Activated CD8-positive, alpha-beta memory T cell treated with anti-CD3 and anti-CD28 coated beads, Interleukin-2, amount 50 U/mL, for 24 hours (primary cell): ENCODE results near the gene DXO.
"Not testable (repeated sequence)": the region's sequence is repeated elsewhere in the genome, so short reads cannot be mapped to it uniquely, and the experiment has no call there.

Source experiments
- DNase-seq: peaks from one replicate; pipeline ENCODE4 v3.0.0-alpha.2; 2020; ENCODE audit errors: extremely low read depth

Gene DXO

GRCh38 chr6:31971993-31972708 is at the start of gene DXO:
TSS of gene DXO (minus strand) at chr6:31972138. CDS start at chr6:31971675, 463 bp downstream.
- DNase-seq = peak; percentile 98

GRCh38 chr6:32014547-32014946 is 42.6 kb upstream of the DXO start, which contains the start of gene C4B:
TSS of gene C4B (plus strand) at chr6:32014795. CDS start at chr6:32014846, 51 bp downstream.
- not testable (repeated sequence) for DNase-seq

GRCh38 chr6:32013738-32014137 is 41.8 kb upstream of the DXO start:
- DNase-seq = not testable (repeated sequence)

- not testable (repeated sequence) for DNase-seq
Measured at GRCh38 chr6:32012941-32013617, 41.1 kb upstream of the DXO start.

- not testable (repeated sequence) for DNase-seq
Measured at GRCh38 chr6:32010856-32011530, 39.1 kb upstream of the DXO start.

GRCh38 chr6:32009537-32009936 is 37.6 kb upstream of the DXO start:
- DNase-seq = not testable (repeated sequence)

- DNase-seq = not testable (repeated sequence)
Measured at GRCh38 chr6:32008616-32009015, 36.7 kb upstream of the DXO start.

- DNase-seq = not testable (repeated sequence)
Measured at GRCh38 chr6:32008037-32008436, 36.1 kb upstream of the DXO start.

- not testable (repeated sequence) for DNase-seq
Measured at GRCh38 chr6:32007086-32007485, 35.1 kb upstream of the DXO start.

GRCh38 chr6:32005991-32006529 is 34.1 kb upstream of the DXO start:
- DNase-seq = not testable (repeated sequence)

GRCh38 chr6:32005538-32005880 is 33.6 kb upstream of the DXO start:
- not testable (repeated sequence) for DNase-seq

GRCh38 chr6:32004864-32005537 is 33.1 kb upstream of the DXO start:
- not testable (repeated sequence) for DNase-seq

GRCh38 chr6:32004393-32004792 is 32.5 kb upstream of the DXO start:
- not testable (repeated sequence) for DNase-seq

- DNase-seq = not testable (repeated sequence)
Measured at GRCh38 chr6:32003301-32003700, 31.4 kb upstream of the DXO start.

GRCh38 chr6:32002546-32003268 is 30.8 kb upstream of the DXO start:
- not testable (repeated sequence) for DNase-seq

- DNase-seq = not testable (repeated sequence)
Measured at GRCh38 chr6:31996385-31996784, 24.4 kb upstream of the DXO start.

GRCh38 chr6:31994421-31994820 is 22.5 kb upstream of the DXO start:
- not testable (repeated sequence) for DNase-seq

GRCh38 chr6:31989363-31989762 is 17.4 kb upstream of the DXO start:
- not testable (repeated sequence) for DNase-seq

- DNase-seq = not testable (repeated sequence)
Measured at GRCh38 chr6:31981744-31982143, 9.8 kb upstream of the DXO start, which contains the start of gene C4A. TSS of gene C4A (plus strand) at chr6:31982057. CDS start at chr6:31982108, 51 bp downstream.

- DNase-seq = not testable (repeated sequence)
Measured at GRCh38 chr6:31980998-31981397, 9.1 kb upstream of the DXO start.
